Vagina (tissue), 2 donors: ENCODE data around the gene VSTM1.

Source experiments
- POLR2A ChIP-seq, 2 donors: fragments of 450-650 bp; IDR thresholded peaks; one replicate each; pipeline ENCODE4 v1.6.1; 2017; ENCODE audit warnings: antibody characterized with exemption in 2 of 2, mild to moderate bottlenecking in 2 of 2, moderate library complexity in 2 of 2
- POLR2AphosphoS5 ChIP-seq, 2 donors: sonication (generic); formaldehyde crosslinking; IDR thresholded peaks; one replicate each; pipeline ENCODE4 v1.9.0; 2017; ENCODE audit warnings: antibody characterized with exemption in 2 of 2, mild to moderate bottlenecking in 2 of 2, low read depth in 1 of 2; ENCODE audit not compliant: insufficient read depth in 1 of 2
- TF ChIP-seq, protein P1 (sequence below), 3 experiments: fragments of 450-650 bp in 2 of 3; fragments of 200-600 bp in 1 of 3; sonication (generic) in 1 of 3; IDR thresholded peaks; one replicate each; pipeline ENCODE4 v1.5.1; 2017 to 2019; ENCODE audit warnings: antibody characterized with exemption in 3 of 3, mild to moderate bottlenecking in 2 of 3, moderate library complexity in 2 of 3

DNA sequence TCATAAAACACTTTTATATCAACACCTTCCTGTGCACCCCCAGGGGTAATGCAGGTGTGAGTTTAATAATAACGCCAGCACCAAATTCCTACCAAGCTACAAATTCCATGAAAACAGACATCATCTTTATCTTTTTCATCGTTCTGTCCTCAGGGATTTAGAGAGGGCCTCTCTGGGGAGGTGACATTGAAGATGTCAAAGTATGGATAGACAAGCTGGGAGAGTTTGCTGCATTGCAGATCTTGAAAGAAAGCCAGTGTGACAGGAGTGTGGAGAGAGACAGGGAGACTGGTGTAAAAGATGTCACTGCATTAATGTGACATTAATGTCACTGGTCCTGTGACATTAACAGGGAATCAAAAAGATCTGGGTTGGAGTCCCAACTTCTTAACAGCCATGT lies 62.2 kb downstream of the VSTM1 start:
- TF ChIP-seq POLR2A (IDR thresholded peaks at IDR 0.05) (no peak), POLR2AphosphoS5 (IDR thresholded peaks at IDR 0.05; ENCODE audit: insufficient read depth in 1 of 2, low read depth in 1 of 2) (no peak)
- TF ChIP-seq, protein P1, sequence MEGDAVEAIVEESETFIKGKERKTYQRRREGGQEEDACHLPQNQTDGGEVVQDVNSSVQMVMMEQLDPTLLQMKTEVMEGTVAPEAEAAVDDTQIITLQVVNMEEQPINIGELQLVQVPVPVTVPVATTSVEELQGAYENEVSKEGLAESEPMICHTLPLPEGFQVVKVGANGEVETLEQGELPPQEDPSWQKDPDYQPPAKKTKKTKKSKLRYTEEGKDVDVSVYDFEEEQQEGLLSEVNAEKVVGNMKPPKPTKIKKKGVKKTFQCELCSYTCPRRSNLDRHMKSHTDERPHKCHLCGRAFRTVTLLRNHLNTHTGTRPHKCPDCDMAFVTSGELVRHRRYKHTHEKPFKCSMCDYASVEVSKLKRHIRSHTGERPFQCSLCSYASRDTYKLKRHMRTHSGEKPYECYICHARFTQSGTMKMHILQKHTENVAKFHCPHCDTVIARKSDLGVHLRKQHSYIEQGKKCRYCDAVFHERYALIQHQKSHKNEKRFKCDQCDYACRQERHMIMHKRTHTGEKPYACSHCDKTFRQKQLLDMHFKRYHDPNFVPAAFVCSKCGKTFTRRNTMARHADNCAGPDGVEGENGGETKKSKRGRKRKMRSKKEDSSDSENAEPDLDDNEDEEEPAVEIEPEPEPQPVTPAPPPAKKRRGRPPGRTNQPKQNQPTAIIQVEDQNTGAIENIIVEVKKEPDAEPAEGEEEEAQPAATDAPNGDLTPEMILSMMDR (IDR thresholded peaks at IDR 0.05) = no peak
